ENCODE measurements around the gene P2RY1. TPM values are rescaled to one million over a fixed set of nuclear protein-coding genes. Genes with fewer than 3 reads are reported as not detected.

P2RY1 gene
- total and polyA plus RNA-seq, 2 experiments from 2014 or later: 15.2 to 59.8 TPM

GRCh38 chr3:152797751-152798432 is 37.0 kb upstream of the P2RY1 start:
- Histone ChIP-seq H3K4me2 (no peak overlapping the region), H3K36me3 (ENCODE audit: insufficient read depth) (no peaks in the 10 kb centered on the region; the same call in 1 of the 2 replicates), H3K79me2 (replicated peaks; ENCODE audit: insufficient read depth) (no peaks in the 10 kb centered on the region), H3K4me3 (no peak overlapping the region), H3K27me3 (ENCODE audit: insufficient read depth) (no peaks in the 10 kb centered on the region), H4K20me1 (replicated peaks; ENCODE audit: insufficient read depth) (no peaks in the 10 kb centered on the region), H2AFZ (no peak overlapping the region), H3K4me1 (ENCODE audit: insufficient read depth) (no peaks in the 10 kb centered on the region), H3F3A (replicated peaks; ENCODE audit: low read depth) (no peaks in the 10 kb centered on the region), H3K9me2 (ENCODE audit: insufficient read depth) (peaks cover 11% of the 10 kb centered on the region), H3K27ac (ENCODE audit: low read depth) (no peak overlapping the region)
- TF ChIP-seq REST (IDR thresholded peaks at IDR 0.05; ENCODE audit: unreplicated experiment) (no peak), CTCF (conservative IDR thresholded peaks at IDR 0.05; ENCODE audit: low read depth in 2 of 2) (no peak), EZH2 (IDR thresholded peaks at IDR 0.05; ENCODE audit: low read depth, unreplicated experiment) (no peak), ZNF331 (CRISPR knock-in tag; IDR thresholded peaks at IDR 0.05; ENCODE audit: low read depth) (no peak), POLR2AphosphoS5 (IDR thresholded peaks at IDR 0.05; ENCODE audit: low read depth) (no peak), NANOG (IDR thresholded peaks at IDR 0.05; ENCODE audit: borderline replicate concordance) (no peak), ETS1 (IDR thresholded peaks at IDR 0.05) (no peak), STAT1 (IDR thresholded peaks at IDR 0.05; ENCODE audit: unreplicated experiment) (no peak), JUNB (IDR thresholded peaks at IDR 0.05; ENCODE audit: unreplicated experiment) (no peak), ZNF114 (CRISPR knock-in tag; IDR thresholded peaks at IDR 0.05) (no peak), EZH2phosphoT487 (IDR thresholded peaks at IDR 0.05; ENCODE audit: unreplicated experiment) (no peak), ZNF462 (CRISPR knock-in tag; IDR thresholded peaks at IDR 0.05) (no peak), CREB1 (CRISPR knock-in tag; IDR thresholded peaks at IDR 0.05; ENCODE audit: low read depth) (no peak)
- H3K4me3 Mint-ChIP-seq: no peak overlapping the region
- ATAC-seq: no peak
- H3K27me3 Mint-ChIP-seq (ENCODE audit: insufficient read depth, low read depth, poor library complexity): no peaks in the 10 kb centered on the region
- H3K36me3 Mint-ChIP-seq (ENCODE audit: low read depth): no peaks in the 10 kb centered on the region
- no peaks in the 10 kb centered on the region for H3K4me1 Mint-ChIP-seq
- no peak overlapping the region for H3K27ac Mint-ChIP-seq
- DNase-seq (ENCODE audit: low spot score): no peak
- H3K9me3 Mint-ChIP-seq: no peaks in the 10 kb centered on the region

Data from GM23338 (cell line).